HG03060 (cell line): ENCODE data around the gene AADAC.
A peak's percentile ranks its signal among the peaks of the same experiment; 100 is the strongest.
"Not testable (repeated sequence)": the region's sequence is repeated elsewhere in the genome, so short reads cannot be mapped to it uniquely, and the experiment has no call there.

Experiments used
- ATAC-seq: cut with Tn5 transposase; IDR thresholded peaks from one replicate; pipeline ENCODE4 v1.9.1; 2021; ENCODE audit warnings: low read depth, moderate number of reproducible peaks; ENCODE audit not compliant: unreplicated experiment

AADAC gene

GRCh38 chr3:151852074-151852811 lies 38.3 kb downstream of the AADAC start:
- ATAC-seq, result no peak

- no peak for ATAC-seq
Measured at GRCh38 chr3:151856118-151856517, 42.2 kb downstream of the AADAC start.

- ATAC-seq, result no peak
Measured at GRCh38 chr3:151856641-151857040, 42.7 kb downstream of the AADAC start.

- ATAC-seq, result no peak
Measured at GRCh38 chr3:151859233-151859673, 45.3 kb downstream of the AADAC start.

- ATAC-seq, result no peak
Measured at GRCh38 chr3:151859905-151860304, 46.0 kb downstream of the AADAC start.

- no peak for ATAC-seq
Measured at GRCh38 chr3:151863611-151864010, 49.7 kb downstream of the AADAC start.

GRCh38 chr3:151864423-151865101 lies 50.6 kb downstream of the AADAC start:
- ATAC-seq, result no peak

- ATAC-seq, result no peak
Measured at GRCh38 chr3:151866711-151867410, 52.9 kb downstream of the AADAC start.

GRCh38 chr3:151867666-151868065 lies 53.8 kb downstream of the AADAC start:
- ATAC-seq, result no peak

- ATAC-seq, result no peak
Measured at GRCh38 chr3:151869181-151869580, 55.3 kb downstream of the AADAC start.

- ATAC-seq, result peak; percentile 95
Measured at GRCh38 chr3:151871639-151872468, 57.9 kb downstream of the AADAC start.

GRCh38 chr3:151873398-151873797 lies 59.5 kb downstream of the AADAC start, which contains the start of gene SUCNR1:
TSS of gene SUCNR1 (plus strand) at chr3:151873643. CDS start at chr3:151879893, 6,250 bp downstream.
- no peak for ATAC-seq

GRCh38 chr3:151874079-151874478 lies 60.2 kb downstream of the AADAC start:
- not testable (repeated sequence) for ATAC-seq

GRCh38 chr3:151875759-151876158 lies 61.8 kb downstream of the AADAC start:
- no peak for ATAC-seq

- ATAC-seq, result no peak
Measured at GRCh38 chr3:151877269-151877668, 63.4 kb downstream of the AADAC start.
